Left lung (tissue), 10 donors: ENCODE data around the gene CTIF. TPM values are rescaled to one million over a fixed set of nuclear protein-coding genes. Genes with fewer than 3 reads are reported as not detected.
A peak's percentile ranks its signal among the peaks of the same experiment; 100 is the strongest.

ENCODE experiments used
- ATAC-seq: fragments of 200-7000 bp; cut with Tn5 transposase; one replicate; pipeline ENCODE4 v1.9.1; 2020; ENCODE audit warnings: moderate library complexity
- DNase-seq, 4 donors: peaks; one replicate each; pipeline ENCODE4 v3.0.0-alpha.2; 2013 to 2020
- H3K27ac ChIP-seq, 2 donors: fragments of 200-600 bp; sonication (generic) in 1 of 2; one replicate each; pipeline versions ENCODE4 v1.5.0 to v1.8.0; 2020 to 2021
- H3K27me3 ChIP-seq, 2 donors: fragments of 200-600 bp; sonication (generic) in 1 of 2; one replicate each; pipeline versions ENCODE4 v1.5.0 to v1.8.0; 2020 to 2021
- H3K36me3 ChIP-seq, 2 donors: fragments of 200-600 bp; sonication (generic) in 1 of 2; one replicate each; pipeline versions ENCODE4 v1.5.0 to v1.8.0; 2020 to 2021
- H3K4me1 ChIP-seq, 2 donors: fragments of 200-600 bp; one replicate each; pipeline ENCODE4 v1.8.0; 2021
- H3K4me3 ChIP-seq, 2 donors: fragments of 200-600 bp; sonication (generic) in 1 of 2; one replicate each; pipeline versions ENCODE4 v1.5.0 to v1.8.0; 2020 to 2021; ENCODE audit warnings: mild to moderate bottlenecking in 1 of 2
- H3K9me3 ChIP-seq, 2 donors: fragments of 200-600 bp; sonication (generic) in 1 of 2; one replicate each; pipeline versions ENCODE4 v1.5.0 to v1.8.0; 2020 to 2021
- intact Hi-C, 2 donors: fragments of 100-400 bp; cut with DNase I; formaldehyde crosslinking; loops; one replicate each; pipeline versions ENCODE4 v1.11.2 to v1.14.2; 2022
- polyA plus RNA-seq, 6 donors: library from polyadenylated mRNA; unstranded; fragments of 120-200 nt; gene quantifications; one replicate each; pipeline ENCODE4 v1.2.1, GENCODE V29; 2013; ENCODE audit not compliant: insufficient read length in 6 of 6
- total RNA-seq, 2 donors: library from RNA; stranded (reverse); fragmentation: NEBNext Ultra II Directional; extraction: Animal tissue kit (Norgen Biotek cat#: 25700); gene quantifications; one replicate each; pipeline ENCODE4 v1.2.1, GENCODE V29; 2021
- TF ChIP-seq, protein P1 (sequence below), 2 donors: fragments of 200-600 bp; sonication (generic) in 1 of 2; IDR thresholded peaks; one replicate each; pipeline versions ENCODE4 v1.5.0 to v1.8.0; 2021; ENCODE audit warnings: antibody characterized with exemption in 2 of 2
- donor health status: DM: no; HTN: yes; CAD: no.
- donor health status: DM: no; HTN: no; CAD: no.

CTIF gene
- total and polyA plus RNA-seq, 8 donors = 24.9 to 46.1 (median 34.9) TPM

GRCh38 chr18:48798334-48799245, 259.8 kb downstream of the CTIF start:
- TF ChIP-seq, protein P1, sequence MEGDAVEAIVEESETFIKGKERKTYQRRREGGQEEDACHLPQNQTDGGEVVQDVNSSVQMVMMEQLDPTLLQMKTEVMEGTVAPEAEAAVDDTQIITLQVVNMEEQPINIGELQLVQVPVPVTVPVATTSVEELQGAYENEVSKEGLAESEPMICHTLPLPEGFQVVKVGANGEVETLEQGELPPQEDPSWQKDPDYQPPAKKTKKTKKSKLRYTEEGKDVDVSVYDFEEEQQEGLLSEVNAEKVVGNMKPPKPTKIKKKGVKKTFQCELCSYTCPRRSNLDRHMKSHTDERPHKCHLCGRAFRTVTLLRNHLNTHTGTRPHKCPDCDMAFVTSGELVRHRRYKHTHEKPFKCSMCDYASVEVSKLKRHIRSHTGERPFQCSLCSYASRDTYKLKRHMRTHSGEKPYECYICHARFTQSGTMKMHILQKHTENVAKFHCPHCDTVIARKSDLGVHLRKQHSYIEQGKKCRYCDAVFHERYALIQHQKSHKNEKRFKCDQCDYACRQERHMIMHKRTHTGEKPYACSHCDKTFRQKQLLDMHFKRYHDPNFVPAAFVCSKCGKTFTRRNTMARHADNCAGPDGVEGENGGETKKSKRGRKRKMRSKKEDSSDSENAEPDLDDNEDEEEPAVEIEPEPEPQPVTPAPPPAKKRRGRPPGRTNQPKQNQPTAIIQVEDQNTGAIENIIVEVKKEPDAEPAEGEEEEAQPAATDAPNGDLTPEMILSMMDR (IDR thresholded peaks at IDR 0.05) = no peak
- H3K27ac ChIP-seq = no peak overlapping the region
- intact Hi-C loops = no loop called here
- H3K4me3 ChIP-seq = no peak overlapping the region
- H3K36me3 ChIP-seq = no peaks in the 10 kb centered on the region
- no peaks in the 10 kb centered on the region for H3K27me3 ChIP-seq
- H3K4me1 ChIP-seq = no peaks in the 10 kb centered on the region
- peak in 1 of 4 donors; percentile 19 for DNase-seq
- ATAC-seq = no peak
- no peaks in the 10 kb centered on the region for H3K9me3 ChIP-seq

GRCh38 chr18:48799724-48800315, 261.0 kb downstream of the CTIF start:
- DNase-seq = peak in 1 of 4 donors; percentile 19
- Histone ChIP-seq H3K27me3 (no peaks in the 10 kb centered on the region), H3K9me3 (no peaks in the 10 kb centered on the region), H3K36me3 (no peaks in the 10 kb centered on the region), H3K4me3 (no peak overlapping the region), H3K27ac (no peak overlapping the region), H3K4me1 (no peaks in the 10 kb centered on the region)
- TF ChIP-seq, protein P1 (IDR thresholded peaks at IDR 0.05) = no peak
- ATAC-seq = no peak
- intact Hi-C loops = no loop called here

GRCh38 chr18:48800466-48800865, 261.6 kb downstream of the CTIF start:
- ATAC-seq (no peak), DNase-seq (peak in 1 of 4 donors; percentile 15)
- Histone ChIP-seq H3K4me3 (no peak overlapping the region), H3K27me3 (no peaks in the 10 kb centered on the region), H3K27ac (no peak overlapping the region), H3K36me3 (no peaks in the 10 kb centered on the region), H3K4me1 (no peaks in the 10 kb centered on the region), H3K9me3 (no peaks in the 10 kb centered on the region)
- intact Hi-C loops = no loop called here
- TF ChIP-seq, protein P1 (IDR thresholded peaks at IDR 0.05) = no peak

- no peak overlapping the region for H3K27ac ChIP-seq
- no peaks in the 10 kb centered on the region for H3K9me3 ChIP-seq
- H3K36me3 ChIP-seq = no peaks in the 10 kb centered on the region
- TF ChIP-seq, protein P1 (IDR thresholded peaks at IDR 0.05) = no peak
- no peak overlapping the region for H3K4me3 ChIP-seq
- intact Hi-C loops = no loop called here
- no peaks in the 10 kb centered on the region for H3K4me1 ChIP-seq
- H3K27me3 ChIP-seq = no peaks in the 10 kb centered on the region
- DNase-seq (peak in 1 of 4 donors; percentile 27), ATAC-seq (no peak)
These were observed 262.3 kb downstream of the CTIF start for GRCh38 chr18:48800876-48801727.
